NCI-H2171 (cell line): ENCODE data around the gene SPNS1.
"Not testable (repeated sequence)": the region's sequence is repeated elsewhere in the genome, so short reads cannot be mapped to it uniquely, and the experiment has no call there.

Experiments used
- DNase-seq: peaks from one replicate; lab custom pipeline; 2025; lab: John Stamatoyannopoulos, UW

The SPNS1 gene

DNA sequence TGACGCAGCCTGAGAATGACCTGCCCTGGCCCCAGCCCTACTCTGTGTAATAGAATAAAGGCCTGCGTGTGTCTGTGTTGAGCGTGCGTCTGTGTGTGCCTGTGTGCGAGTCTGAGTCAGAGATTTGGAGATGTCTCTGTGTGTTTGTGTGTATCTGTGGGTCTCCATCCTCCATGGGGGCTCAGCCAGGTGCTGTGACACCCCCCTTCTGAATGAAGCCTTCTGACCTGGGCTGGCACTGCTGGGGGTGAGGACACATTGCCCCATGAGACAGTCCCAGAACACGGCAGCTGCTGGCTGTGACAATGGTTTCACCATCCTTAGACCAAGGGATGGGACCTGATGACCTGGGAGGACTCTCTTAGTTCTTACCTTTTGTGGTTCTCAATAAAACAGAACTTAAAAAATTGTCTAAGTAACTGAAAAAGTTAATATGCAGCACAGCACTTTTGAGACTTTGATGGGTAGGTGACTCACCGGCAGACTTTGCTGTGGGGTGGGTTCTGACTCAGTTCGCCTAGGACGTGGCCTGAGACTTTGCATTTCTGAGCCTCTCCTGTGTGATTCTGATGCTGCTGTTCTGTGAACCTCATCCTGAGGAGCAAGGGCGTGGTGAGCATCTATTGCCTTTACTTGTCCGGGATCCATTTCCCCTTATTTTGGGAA, 15.9 kb downstream of the SPNS1 start:
- DNase-seq: no peak

DNA sequence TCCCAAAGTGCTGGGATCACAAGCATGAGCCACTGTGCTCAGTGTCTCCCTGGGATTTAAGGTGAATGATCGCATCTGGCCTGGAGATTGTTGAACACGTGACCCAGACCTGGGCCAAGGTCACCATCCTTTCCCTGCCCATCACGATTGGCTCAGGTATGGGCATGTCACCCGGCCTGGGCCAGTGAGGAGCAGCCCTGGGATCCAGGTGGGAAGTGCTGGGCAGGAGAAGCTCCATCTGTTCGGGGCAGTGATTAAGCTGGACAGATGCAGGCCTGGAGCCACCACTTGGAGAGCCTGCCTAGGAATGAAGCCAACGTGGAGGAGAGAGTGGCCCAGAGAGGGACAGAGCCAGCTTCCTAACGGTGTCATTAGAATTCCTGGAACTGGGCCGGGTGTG, 17.1 kb downstream of the SPNS1 start:
- no peak for DNase-seq

DNA sequence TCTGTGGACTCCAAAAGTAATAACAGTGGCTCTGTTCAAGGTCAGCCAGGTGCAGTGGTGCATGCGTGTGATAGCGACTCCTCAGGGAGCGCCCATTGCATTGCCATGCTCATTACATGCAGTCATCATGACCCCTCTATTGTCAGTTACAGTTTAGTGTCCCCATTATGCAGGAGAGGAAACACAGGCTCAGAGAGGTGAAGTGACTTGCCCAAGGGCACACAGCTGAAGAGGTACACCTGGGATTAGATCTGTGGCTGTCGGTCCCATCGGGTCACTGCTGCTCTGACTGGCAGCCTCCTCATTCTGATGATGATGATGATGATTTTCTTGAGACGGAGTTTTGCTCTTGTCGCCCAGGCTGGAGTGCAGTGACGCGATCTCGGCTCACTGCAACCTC, 17.9 kb downstream of the SPNS1 start:
- DNase-seq: no peak

DNA sequence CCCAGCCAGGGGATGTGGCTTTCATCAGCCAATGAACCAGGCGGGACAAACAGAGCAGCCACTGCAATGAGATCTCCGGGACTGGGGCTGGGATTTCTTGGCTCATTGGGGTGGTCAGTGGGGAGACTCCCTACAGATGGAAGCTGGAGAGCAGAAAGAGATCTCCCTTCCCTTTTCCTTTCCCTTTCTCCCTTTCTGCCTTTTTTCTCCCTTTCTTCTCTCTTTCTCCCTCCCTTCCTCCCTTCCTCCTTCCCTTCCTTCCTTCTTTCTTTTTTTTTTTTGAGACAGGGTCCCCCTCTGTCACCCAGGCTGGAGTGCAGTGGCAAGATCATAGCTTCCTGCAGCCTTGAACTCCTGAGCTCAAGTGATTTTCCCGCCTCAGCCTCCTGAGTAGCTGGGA, 24.3 kb downstream of the SPNS1 start:
- DNase-seq: no peak

DNA sequence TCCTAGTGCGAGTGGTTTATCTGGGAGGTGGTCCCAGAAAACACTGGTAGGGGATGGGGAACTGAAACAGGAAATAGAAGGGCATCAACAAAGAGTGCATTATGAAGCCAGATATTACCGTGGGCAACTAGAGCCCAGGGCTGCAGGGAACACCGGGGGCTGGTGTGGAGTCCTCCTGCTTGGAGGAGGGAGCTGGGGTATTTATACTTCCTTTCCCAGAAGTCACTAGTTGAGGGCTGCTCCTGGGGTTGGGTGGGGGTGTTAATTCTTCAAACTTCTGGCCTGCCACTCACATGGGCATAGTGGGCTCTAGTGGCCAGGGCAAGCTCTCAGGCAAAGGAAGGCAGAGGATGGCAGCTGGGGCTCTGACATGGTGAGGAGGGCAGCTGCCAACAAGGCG, 25.0 kb downstream of the SPNS1 start:
- DNase-seq: no peak

DNA sequence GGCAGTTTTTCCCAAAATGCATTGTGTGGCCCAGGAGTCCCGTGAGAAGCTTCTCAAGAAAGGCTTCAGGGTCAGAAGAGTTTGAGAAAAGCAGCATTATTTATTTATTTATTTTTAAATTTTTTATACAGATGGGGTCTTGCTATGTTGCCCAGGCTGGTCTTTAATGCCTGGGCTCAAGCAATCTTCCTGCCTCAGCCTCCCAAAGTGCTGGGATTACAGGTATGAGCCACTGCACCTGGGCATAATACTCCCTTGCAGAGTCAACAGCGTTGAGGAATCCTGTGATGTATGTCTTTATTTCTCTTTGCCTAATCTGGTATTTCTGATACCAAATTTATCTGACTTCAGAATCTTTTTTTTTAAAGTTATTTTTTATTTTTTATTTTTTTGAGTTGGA, 25.4 kb downstream of the SPNS1 start:
- no peak for DNase-seq

DNA sequence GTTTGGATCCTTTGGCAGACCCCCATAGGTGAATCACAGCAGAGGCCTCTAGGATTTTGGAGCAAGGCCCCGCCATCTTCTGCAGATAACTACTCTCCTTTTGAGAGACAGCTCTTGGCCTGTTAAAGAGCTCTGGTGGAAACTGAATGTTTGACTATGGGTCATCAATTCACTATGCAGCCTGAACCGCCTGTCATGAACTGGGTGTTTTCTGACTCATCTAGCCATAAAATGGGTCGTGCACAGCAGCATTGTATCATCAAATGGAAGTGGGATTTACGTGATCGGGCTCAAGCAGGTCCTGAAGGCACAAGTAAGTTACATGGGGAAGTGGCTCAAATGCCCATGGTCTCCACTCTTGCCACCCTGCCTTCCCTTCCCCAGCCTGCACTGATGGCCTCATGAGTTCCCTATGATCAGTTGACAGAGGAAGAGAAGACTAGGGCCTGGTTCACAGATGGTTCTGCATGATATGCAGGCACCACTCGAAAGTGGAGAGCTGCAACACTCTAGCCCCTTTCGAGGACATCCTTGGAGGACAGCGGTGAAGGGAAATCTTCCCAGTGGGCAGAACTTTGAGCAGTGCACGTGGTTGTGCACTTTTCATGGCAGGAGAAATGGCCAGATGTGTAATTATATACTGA, 30.0 kb downstream of the SPNS1 start:
- not testable (repeated sequence) for DNase-seq

DNA sequence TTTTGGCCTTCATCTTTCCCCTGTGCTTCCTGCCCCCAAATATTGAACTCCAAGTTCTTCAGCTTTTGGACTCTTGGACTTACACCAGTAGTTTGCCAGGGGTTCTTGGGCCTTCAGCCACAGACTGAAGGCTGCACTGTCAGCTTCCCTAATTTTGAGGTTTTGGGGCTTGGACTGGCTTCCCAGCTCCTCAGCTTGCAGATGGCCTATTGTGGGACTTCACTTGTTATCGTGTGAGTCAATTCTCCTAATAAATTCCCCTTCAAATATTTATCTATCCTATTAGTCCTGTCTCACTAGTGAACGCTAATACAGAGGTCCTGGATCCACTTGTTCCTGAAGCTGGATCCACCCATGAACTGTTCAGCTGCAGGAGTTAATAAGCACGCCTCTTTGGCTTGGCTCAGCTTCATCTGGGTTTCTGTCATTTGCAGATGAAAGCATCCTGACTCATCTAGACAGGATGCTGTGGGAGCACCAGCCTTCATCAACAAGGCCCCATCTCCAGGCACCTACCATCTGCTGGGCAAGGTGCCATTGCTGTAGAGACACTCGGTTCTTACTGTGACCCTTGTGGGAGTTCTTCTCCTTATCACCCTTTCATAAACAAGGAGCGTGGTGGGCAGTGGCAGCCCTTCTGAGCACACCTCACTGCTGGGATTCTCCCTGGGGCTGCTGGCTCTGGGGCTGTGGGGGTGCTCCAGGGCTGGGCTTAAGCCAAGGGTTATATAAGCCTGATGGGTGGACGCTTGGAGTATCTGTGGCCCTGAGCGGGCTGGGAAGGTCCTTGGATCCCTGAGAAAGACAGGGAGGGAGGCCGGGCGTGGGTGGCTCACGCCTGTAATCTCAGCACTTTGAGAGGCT, 33.4 kb downstream of the SPNS1 start:
- DNase-seq: no peak

DNA sequence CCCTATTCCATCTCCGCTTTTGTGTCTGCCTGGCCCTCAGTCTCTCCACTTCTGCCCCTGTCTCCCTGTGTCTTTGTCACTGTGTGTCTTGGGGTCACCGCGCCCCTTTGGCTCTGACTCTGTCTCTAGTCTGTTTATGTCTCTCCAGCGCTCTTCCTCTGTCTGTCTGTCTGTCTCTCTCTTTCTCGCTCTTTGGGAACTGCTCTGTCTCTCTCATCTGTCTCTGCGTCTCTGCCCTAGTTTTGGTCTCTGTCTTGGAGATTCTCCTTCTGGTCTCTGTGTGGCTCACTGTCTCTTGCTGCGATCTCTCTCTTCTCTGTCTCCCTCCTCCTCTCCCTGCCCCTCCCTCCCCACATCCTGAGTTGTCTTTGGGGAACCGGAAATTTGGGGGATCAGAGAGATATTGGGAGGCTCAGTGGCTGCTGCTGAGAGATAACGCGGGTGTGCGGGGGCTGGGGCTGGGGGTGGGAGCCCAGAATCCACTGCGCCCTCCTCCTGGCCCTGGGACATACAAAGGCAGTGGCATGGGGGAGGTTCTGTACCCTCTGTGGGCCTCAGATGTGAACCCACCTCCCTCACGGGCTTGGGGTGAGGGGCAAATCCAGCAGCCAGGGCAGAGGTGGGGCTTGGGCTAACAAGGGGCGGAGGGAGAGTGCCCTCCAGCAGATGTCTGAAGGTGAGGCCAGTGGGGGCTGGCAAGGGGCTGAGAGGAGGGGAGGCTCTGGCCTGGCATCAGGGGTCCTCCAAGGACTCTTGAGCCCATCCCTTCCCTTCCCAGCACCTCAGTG, 34.7 kb downstream of the SPNS1 start:
- DNase-seq: no peak

DNA sequence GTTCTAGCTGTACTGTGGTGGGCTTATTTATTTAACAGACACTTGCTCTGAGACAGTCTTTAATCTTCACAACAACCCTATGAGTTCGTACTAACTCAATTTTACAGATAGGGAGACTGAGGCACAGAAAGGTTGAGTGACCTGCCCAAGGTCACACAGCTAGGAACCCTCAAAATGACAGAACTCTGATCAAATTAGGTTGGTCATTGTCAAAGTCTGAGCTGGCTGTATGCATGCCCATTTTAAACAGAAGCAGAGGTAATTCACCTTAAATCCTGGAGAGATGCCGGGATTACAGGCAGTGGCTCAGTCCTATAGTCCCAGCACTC, 35.2 kb downstream of the SPNS1 start:
- no peak for DNase-seq

DNA sequence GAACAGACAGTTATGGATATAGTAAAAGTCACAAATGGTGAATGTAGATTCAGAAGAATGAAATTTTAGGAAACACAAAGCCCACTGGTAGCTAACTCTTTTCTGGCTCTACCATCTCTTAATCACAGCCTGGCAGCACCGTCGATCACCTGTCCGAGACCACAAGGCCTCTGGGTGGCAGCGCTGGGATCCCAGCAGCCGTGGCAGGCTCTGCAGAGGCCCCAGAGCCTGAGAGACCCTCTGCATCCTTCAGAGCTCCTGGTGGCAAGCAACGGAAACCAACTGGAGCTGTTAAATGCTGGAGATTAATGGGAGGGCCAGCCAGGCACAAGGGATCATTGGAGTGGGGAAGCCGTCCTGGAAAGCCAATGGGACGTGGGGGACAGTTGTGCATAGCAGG, 36.5 kb downstream of the SPNS1 start:
- DNase-seq: no peak

DNA sequence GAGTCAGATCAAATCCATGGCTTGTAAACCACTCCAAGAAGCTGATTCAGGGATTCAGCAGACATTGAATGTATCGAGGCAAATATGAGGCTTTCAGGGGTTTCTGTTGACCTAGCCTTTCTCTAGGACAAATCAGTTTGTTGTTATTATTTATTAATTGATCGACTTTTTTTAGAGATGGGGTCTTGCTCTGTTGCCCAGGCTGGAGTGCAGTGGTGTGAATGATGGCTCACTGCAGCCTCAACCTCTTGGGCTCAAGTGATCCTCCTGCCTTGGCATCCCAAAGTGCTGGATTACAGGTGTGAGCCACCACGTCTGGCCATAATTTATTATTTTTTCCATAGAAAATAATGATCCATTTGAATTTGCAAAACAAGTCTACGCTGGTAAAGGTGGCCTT, 37.3 kb downstream of the SPNS1 start:
- no peak for DNase-seq

DNA sequence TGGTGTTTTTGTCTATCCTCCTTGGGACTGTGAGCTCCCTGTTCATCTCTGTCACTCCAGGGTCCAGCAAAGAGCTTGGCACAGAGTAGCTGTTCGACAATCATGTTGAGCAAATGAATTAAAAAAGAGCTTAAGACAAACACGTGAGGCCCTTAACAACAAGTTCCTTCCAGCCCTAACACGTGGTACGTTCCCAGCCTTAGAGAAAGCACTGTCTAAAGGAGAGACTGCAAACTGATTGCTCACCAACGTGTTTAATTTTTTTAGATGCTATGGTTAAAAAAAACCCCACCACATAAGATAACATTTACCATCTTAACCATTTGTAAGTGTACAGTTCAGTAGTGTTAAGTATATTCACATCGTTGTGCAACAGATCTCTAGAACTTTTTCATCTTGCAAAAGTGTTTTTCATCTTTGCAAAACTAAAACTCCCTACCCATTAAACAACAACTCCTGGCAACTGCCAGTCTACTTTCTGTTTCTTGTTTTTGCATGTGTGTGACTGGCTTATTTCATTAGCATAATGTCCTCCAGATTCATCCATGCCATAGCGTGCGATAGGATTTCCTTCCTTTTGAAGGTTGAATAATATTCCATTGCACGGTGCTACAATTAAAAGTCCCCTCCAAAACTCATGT, 38.5 kb downstream of the SPNS1 start:
- no peak for DNase-seq

DNA sequence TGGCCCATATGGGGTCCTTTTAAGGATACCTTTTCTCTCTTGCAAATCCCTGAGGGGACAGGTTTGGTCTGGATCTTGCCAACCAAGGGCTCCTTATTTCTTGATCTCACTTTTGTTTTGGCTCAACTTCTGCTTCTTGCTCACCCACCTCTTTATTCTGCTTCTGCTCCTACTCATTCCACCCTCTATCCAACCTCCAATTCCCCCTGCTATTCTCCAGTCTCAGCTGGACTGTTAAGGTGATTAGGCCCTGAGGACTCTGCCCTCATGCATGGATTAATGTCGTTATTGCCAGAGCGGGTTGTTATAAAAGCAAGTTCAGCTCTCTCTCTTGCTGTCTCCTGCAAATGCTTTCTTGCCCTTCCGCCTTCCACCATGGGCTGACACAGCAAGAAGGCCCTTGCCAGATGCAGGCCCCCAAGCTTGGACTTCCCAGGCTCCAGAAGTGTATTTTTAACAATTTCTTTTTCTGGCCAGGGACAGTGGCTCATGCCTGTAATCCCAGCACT, 40.0 kb downstream of the SPNS1 start:
- DNase-seq: no peak

DNA sequence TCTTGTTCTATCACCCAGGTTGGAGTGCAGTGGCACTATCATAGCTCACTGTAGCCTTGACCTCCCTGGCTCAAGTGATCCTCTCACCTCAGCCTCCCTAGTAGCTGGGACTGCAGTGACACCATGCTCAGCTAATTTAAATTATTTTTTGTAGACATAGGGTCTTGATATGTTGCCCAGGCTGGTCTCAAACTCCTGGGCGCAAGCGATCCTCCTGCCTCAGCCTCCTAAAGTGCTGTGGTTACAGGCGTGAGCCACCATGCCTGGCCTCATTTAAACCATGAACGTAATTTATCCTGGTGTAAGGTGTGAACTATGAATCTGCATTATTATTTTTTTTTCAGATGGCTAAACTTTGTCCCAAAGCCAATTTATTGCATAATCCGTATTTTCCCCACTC, 47.6 kb downstream of the SPNS1 start:
- DNase-seq: no peak

DNA sequence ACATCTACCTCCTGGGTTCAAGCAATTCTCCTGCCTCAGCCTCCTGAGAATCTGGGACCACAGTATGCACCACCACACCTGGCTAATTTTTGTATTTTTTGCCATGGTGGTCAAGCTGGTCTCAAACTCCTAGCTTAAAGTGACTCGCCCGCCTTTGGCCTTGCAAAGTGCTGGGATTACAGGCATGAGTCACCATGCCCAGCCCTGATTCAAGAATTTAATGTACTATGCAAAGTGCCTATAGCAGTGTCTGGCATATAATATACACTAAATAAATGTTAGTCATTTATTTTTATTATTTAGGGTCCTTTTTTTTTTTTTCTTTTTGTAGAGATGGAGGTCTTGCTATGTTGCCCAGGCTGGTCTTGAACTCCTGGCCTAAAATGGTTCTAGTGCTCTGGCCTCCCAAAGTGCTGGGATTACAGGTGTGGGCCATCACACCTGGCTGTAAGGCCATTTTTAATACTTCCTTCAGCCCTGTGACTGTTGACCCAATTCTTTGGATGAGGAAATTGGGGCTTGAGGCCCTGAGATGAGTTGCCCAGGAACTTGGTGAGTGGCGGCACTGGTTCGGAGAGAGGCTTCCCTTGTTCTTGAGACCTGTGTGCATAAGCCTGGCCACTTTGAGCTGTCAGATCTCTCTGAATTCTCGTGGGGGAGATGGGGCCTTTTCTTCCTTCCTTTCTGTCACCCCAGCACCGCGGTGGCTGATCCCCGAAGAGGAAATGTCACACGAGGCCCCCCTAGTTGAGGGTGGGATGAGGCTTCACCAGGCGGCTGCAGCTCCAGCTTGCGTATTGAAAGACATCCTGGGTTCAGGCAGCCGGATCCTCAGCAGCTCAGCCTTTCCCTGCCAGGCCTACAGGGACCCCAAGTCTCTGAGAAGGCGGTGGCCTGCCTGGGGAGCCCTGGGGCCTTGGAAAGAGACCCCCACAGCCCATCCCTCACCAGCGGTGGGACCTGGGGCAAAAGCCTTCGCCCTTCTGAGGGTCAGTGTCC, 49.0 kb downstream of the SPNS1 start:
- no peak for DNase-seq

DNA sequence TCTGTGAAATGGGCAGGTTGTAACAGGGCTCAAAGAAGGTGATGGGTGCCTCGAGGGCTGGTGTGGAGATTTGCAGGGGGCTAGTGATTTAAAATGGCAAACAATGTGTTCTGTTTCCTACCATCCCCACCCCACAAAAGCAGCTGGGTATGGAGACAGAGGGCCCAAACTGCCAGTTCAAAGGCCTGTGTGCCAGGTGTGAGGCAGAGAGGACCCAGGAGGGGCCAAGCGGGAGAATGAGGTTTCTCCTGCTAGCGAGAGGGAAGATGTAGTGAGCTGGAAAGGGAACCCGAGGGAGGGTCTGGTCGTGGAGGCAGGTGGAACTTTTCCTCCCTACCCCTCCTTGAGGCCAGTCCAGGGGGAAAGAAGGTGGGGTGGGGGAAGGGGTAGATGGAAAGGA, 49.7 kb downstream of the SPNS1 start:
- no peak for DNase-seq

DNA sequence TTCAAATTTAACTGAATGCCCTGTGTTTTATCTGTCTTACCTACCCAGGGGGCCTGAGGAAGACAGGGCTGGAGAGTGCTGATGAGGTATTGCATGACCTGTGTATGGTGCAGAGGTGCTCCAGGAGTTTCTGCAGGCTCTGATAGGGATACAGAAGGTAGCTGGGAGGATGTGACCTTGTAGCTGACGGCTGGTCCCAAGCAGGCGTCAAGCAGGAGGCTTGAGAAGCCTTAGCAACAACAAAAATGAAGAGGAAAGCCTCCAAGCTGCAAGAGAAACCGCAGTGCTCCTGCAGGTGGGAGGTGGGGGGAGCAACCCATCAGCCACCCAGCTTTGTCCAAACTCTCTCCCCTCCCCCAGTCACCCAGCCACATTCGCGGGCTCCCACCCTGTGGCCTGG, 50.6 kb downstream of the SPNS1 start:
- DNase-seq: no peak

DNA sequence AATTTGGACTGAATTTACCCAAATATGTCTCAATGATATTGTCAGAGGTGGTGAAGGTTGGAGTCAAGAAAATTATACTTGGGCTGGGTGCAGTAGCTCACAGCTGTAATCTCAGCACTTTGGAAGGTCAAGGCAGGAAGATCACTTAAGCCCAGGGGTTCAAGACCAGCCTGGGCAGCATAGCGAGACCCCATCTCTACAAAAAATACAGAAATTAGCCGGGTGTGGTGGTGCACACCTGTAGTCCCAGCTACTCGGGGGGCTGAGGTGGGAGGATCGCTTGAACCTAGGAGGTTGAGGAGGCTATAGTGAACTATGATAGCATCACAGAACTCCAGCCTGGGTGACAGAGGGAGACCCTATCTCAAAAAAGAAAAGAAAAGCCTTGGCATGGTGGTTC, 51.2 kb downstream of the SPNS1 start:
- DNase-seq: no peak

DNA sequence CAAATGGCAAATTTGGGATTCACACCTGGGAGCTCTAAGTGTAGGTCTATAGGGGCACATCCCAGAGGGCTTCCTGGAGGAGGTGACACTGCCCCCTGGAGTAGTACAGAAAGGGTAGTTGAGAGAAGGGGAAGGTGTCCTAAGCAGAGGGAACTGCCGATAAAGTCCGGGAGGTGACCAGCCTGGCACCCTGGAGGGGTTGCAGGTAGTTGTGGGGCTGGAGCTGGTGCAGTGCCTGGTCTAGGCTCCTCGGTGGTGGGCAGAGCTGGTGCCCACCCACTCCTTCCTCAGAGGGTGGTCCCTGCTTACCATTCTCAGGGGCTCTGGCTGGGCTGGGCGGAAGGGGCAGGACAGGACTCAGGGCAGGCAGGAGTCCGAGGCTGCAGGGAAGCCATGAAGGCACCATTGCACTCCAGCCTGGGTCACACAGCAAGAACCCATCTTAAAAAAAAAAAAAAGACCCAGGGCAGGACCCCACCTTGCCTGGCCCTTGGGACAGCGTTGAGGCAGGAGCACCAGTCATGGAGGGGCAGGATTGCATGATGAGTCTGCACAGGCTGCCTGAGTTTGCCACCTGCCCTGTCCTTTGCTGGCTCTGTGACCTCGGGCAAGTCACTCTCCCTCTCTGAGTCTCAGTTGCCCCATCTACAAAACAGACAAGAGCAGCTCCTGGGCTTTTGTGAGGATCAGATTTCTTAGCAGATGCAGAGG, 54.0 kb downstream of the SPNS1 start:
- no peak for DNase-seq
